NCI-H146 treated with DMSO at 0.1 percent for 48 hours (cell line): Measurements from ENCODE around the gene SNRPB.
A peak's percentile ranks its signal among the peaks of the same experiment; 100 is the strongest.
"Not testable (repeated sequence)": the region's sequence is repeated elsewhere in the genome, so short reads cannot be mapped to it uniquely, and the experiment has no call there.

ENCODE experiments used
- DNase-seq: peaks from one replicate; lab custom pipeline; 2025; ENCODE audit not compliant: unreplicated experiment; lab: John Stamatoyannopoulos, UW

Gene SNRPB

GRCh38 chr20:2470423-2471193, at the start of gene SNRPB:
Gene SNRPB, minus strand, starts transcription at chr20:2470789. Its CDS starts 99 bp downstream, at chr20:2470690.
- DNase-seq: peak; percentile 98

- DNase-seq: no peak
These were observed 48.7 kb upstream of the SNRPB start for GRCh38 chr20:2519115-2519809.

- no peak for DNase-seq
These were observed 48.0 kb upstream of the SNRPB start for GRCh38 chr20:2518558-2518957.

GRCh38 chr20:2518096-2518495, 47.5 kb upstream of the SNRPB start:
- DNase-seq: no peak

- DNase-seq: no peak
These were observed 45.8 kb upstream of the SNRPB start for GRCh38 chr20:2516399-2516798.

GRCh38 chr20:2515203-2515602, 44.6 kb upstream of the SNRPB start:
- no peak for DNase-seq

GRCh38 chr20:2509794-2510193, 39.2 kb upstream of the SNRPB start:
- DNase-seq: peak; percentile 39

- no peak for DNase-seq
These were observed 38.8 kb upstream of the SNRPB start for GRCh38 chr20:2509468-2509781.

- peak; percentile 92 for DNase-seq
These were observed 38.3 kb upstream of the SNRPB start, which contains the start of gene ZNF343 for GRCh38 chr20:2508631-2509467. Gene ZNF343, minus strand, starts transcription at chr20:2508915. Its CDS starts 15,020 bp downstream, at chr20:2493895.

GRCh38 chr20:2507875-2508630, 37.5 kb upstream of the SNRPB start:
- no peak for DNase-seq

GRCh38 chr20:2507464-2507863, 36.9 kb upstream of the SNRPB start:
- no peak for DNase-seq

- DNase-seq: not testable (repeated sequence)
These were observed 35.8 kb upstream of the SNRPB start for GRCh38 chr20:2506426-2506825.

GRCh38 chr20:2504803-2505202, 34.2 kb upstream of the SNRPB start:
- DNase-seq: not testable (repeated sequence)

- not testable (repeated sequence) for DNase-seq
These were observed 32.3 kb upstream of the SNRPB start for GRCh38 chr20:2502808-2503384.

- DNase-seq: no peak
These were observed 15.1 kb upstream of the SNRPB start for GRCh38 chr20:2485661-2486060.

GRCh38 chr20:2485080-2485479, 14.5 kb upstream of the SNRPB start:
- DNase-seq: no peak

GRCh38 chr20:2483504-2483903, 12.9 kb upstream of the SNRPB start:
- no peak for DNase-seq

- no peak for DNase-seq
These were observed 9.8 kb upstream of the SNRPB start for GRCh38 chr20:2480381-2480780.

- no peak for DNase-seq
These were observed 6.4 kb upstream of the SNRPB start for GRCh38 chr20:2476742-2477615.
